Stimulated activated CD4-positive, alpha-beta T cell treated with anti-CD3 and anti-CD28 coated beads, Interleukin-1b, Interleukin-23, amount 100 ng/mL, for 24 hours (primary cell): Measurements from ENCODE around the gene OR2T35.
A peak's percentile ranks its signal among the peaks of the same experiment; 100 is the strongest.

Experiments used
- DNase-seq, 4 experiments: peaks; one replicate each; pipeline ENCODE4 v3.0.0-alpha.2; 2020; ENCODE audit warnings: low read depth in 4 of 4, low spot score in 1 of 4

OR2T35 gene

DNA sequence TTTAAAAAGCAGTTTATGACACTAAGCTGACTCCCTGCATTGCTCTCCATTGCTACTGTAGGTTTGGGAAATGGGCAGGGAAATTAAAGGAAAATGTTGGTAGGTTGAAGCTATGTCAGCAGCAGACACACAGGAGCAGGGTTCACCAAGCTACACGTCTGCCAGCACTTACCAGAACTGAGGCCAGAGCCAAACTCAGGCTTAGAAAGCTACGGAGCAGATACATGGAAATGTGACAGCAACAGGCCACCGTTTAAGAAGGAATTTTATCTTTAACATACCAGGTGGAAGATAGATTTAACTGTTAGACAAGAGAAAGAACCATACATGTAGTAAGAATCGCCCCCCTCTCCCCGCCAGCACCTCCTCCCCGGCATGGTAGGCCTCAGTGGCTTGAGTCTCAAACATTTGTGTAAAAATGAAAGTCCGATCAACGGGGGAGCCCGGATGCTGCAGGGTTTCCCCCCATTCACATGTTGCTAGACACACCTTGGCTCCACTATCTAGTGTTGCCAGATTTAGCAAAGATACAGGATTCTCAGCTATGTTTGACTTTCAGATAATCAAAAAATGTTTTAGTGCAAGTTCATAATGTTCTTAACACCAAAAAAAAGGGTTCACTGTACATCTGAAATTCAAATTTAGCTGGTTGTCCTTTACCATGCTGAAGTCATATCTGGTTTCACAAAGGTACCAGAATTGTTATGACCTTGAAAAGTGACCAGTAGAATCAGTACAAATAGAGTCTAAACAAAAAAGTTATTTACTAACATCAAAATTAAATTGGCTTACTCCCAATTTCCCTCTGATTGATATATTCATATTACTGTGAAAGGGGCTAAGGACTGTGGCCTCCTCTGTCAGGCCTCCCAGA lies 16.9 kb downstream of the OR2T35 start:
- no peak for DNase-seq

DNA sequence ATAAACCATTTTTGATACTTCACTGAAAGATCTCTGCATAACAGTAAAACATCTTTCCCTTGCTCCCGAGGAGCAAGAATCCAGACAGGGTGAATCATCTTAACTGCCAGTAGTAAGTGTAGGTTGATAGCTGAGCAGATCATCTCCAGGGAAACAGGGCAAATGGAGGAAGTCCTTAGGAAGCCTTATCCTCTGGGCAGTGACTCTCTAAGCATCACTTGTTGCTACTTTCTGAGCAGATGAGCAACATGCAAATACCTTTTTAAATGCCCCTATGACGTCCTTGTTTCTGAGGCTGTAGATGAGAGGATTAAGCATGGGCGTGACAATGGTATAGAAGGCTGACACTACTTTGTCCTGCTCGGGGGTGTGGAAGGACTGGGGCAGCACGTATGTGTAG lies 19.1 kb downstream of the OR2T35 start:
- DNase-seq: no peak

DNA sequence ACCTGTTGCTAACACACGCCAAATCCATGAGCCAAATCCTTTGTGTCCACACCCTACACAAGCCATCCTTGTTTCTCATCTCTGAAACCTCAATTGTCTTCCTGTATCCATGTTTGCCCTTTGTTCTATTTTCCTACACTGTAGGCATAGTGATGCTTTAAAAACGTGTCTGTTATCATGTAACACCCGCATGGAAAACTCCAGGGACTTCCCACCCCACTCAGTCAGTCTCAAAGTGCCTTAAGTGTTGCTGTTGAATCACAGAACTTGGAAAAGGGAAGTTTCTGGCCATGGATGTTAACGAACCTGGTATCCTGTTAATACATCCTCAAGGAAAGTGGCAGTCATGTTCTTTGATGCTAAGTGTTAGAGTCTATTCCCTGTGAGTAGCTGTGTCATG lies 19.9 kb downstream of the OR2T35 start:
- no peak for DNase-seq

DNA sequence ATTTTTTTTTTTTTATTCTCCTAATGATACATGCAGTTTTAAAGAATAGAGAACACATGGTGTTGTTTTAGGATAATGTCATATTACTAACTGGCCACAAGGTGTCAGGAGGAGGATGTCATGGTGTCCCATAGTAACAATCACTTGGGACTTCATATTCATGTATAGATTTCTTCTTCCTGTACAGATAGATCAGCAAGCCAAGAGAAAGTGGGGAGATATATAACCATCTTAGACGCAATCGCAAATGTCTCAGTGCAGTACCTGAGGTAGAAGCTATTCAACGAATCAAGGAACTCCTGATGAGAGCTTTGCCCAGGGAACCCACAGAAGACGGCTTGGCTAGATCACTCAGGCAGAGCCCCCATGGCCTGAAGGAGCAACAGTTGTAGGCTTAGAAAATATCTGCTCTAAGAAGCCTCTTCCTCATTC lies 22.5 kb downstream of the OR2T35 start:
- DNase-seq: no peak

DNA sequence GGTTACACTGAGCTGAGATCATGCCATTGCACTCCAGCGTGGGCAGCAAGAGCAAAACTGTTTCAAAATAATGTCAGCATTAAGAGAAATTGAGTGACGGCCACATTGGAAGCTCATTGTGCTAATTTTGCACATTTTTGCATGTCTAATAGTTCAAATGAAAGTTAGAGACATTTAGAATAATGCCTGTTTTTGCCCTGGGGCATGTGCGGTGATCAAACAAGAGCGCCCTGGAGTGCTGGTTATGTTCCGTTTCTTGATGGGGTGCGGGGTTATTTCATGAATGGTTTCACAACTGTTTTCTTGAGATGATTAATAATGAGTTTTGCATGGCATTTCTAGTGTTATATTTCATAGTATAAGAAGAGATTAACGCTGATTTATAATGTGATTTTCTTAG lies 23.3 kb downstream of the OR2T35 start:
- DNase-seq: no peak

DNA sequence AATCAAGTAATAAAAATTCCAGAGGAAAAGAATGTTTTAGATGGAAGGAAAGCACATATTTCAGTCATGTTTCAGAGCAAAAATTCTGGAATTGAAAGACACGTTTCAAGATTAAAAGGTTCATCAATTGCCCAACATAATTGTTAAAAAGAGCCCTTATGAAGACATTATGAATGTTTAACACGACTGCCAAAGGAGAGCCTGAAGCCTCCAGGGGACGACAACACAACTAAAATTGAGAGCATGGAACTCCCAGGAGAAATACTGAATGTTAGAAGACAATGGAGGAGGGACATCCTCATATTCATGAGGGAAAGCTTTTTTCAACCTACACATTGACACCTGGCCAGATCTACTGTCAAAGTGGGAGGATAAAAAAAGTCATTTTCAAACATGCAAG lies 26.2 kb downstream of the OR2T35 start:
- DNase-seq: peak in 3 of 4 experiments; percentile 6 to 46 (median 25)

DNA sequence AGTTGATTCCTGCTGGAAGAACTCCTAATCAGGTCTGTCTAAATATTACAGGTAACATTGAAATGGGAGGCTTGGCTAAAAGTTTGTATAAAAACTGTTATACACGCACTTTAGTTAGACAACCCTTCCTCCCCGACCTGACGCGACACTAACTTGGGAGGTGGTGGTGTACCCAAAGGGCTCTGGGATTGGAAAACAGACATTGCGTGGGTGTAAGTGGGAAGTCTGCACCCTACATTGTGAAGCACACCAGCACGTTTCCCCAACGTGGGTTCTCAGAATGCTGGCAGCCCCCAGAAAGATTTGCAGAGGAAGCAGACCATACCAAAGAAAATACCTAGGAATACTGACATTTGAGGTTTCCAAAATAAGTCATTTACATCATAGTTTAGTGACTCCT lies 27.0 kb downstream of the OR2T35 start:
- no peak for DNase-seq

DNA sequence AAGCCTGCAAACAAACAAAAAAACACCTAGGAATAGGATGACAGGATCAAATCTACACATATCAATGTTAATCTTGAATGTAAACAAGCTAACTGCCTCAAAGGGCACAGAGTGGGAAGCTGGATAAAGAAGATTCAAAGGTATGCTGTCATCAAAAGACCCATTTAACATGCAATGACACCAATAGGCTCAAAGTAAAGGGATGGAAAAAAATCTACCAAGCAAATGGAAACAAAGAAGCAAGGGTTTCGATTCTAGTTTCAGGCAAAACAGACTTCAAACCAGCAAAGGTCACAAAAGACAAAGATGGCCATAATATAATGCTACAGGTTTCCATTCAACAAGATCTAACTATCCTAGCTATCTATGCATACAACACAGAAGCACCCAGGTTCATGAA lies 31.3 kb downstream of the OR2T35 start:
- no peak for DNase-seq

DNA sequence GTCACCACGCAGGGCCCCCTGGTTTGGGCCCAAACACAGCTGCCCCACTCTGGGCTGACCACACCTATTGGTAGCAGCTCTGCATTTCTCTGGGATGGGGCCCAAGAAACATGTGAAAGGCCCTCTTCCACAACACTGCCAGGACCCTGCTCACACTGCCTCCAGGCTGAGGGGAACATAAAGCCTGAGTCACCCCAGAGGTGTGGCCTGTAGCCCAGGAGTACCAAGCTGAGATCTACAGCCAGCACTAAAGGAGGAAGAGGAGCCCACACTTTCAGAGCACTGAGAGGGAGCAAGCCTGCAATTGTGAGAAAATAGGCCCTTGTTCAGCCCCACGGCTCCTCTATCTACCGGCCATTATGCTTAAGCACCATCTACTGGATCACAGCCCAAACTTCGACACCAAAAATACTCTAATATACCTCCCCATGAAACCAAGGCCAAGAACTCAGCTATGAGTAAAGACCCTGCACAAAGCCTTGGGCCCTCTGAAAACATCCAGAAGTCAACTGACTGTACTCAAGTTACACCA lies 33.1 kb downstream of the OR2T35 start:
- no peak for DNase-seq

DNA sequence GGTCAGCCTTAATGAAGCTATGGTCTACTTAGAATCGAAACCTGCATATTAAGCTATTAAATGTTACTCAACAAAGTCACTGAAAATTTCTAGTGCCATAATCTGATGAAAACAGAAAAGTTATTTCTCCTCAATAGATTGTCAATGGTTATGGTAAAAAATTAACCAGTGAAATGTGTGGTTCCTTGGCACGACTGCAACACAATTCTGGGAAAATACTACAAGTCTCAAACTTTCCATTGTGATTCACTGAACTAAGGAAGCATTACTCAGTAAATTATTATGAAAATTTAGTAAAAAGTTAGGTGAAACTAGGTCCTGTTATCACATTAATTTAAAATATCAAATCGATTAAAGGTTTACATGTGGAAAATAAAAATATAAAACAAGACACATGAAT lies 34.8 kb downstream of the OR2T35 start:
- no peak for DNase-seq

DNA sequence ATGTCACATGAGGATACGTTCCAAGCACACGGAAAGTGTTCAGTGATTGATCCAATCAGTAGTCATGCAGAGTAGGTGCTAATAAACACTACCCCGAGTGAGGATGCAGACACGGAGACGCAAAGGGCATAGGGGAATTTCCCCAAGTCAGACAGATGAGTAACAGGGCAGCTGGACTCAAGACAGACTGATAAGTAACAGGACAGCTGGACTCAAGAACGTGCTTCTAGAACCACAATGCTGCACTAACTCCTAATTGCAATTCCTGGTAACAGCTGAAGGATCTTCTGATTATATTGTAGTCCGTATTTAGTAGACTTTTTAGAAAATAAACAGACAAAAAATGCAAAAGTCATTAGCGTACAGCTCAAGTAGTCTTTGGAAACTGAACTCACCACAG lies 45.7 kb downstream of the OR2T35 start:
- DNase-seq: no peak

DNA sequence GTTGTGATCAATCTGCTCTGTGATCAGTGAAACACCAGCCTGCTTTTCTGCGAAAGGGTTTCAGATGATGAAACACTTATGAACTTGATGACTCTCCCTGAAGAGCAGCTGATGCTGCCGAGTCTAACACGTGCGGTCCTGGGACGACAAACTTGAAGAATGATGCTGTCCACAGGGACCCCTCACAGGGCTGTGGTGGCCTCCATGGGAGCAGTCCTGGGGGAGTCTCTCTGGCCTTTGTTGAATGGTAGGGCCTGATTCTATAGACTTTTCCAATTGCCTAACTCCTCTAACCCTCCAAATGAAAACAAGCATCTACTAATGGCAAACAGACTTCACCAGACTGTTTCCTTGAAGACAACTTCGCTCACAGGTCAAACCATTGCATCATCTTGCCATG lies 47.5 kb downstream of the OR2T35 start, which contains the start of gene OR2T10:
Gene OR2T10 (minus strand): TSS at position 112 of the 400 bp plus-strand sequence. CDS start 3,932 bp downstream, outside the sequence.
- DNase-seq: no peak

DNA sequence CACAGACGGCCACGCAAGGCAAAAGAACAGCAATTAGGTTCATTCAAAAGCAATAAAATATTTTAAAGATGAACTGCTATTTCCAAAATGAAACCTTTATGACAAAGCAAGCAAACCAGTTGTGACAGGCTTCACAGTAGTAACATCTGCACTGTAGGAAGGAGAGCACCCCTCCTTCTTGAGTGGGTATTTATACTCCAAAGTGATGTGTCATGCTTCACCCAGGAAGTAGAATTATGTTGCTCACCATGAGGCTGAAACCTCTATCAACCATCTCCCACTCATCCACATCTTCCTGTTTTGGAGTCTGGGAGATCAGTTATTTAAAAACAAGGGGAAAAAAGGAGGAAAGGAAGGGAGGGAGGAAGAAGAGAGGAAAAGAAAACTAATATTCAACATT lies 48.5 kb downstream of the OR2T35 start:
- no peak for DNase-seq

DNA sequence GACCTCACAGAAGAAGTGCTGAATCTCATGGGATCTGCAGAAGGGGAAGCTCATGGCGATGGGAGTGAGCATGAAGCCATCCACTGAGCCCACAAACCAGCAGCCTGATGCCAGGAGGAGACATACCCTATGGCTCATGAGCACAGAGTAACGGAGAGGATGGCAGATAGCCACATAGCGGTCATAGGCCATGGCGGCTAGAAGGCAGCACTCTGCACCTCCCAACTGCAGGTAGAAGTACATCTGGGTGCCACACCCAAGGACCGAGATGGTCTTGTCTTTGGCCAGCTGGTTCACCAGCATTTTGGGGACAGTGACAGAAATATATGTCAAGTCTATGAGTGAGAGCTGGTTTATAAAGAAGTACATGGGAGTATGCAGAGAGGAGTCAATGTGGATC lies 51.9 kb downstream of the OR2T35 start:
- DNase-seq: no peak

DNA sequence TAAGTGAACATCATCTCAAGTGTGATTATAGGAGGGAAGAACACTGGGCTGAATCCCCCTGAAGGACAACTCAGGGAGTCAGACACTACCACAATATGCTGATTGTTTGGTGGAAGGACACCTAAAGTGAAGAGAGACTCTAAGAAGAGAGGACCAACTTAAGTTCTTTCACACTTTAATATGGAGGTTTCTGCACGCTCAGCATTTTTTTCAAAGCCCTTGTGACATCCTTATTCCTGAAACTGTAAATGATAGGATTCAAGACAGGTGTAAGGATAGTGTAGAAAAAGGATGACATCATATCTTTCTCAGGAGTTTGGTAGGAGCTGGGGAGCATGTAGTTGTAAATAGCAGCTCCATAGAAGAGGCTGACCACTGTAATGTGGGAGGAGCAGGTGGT lies 52.4 kb downstream of the OR2T35 start:
- DNase-seq: no peak

DNA sequence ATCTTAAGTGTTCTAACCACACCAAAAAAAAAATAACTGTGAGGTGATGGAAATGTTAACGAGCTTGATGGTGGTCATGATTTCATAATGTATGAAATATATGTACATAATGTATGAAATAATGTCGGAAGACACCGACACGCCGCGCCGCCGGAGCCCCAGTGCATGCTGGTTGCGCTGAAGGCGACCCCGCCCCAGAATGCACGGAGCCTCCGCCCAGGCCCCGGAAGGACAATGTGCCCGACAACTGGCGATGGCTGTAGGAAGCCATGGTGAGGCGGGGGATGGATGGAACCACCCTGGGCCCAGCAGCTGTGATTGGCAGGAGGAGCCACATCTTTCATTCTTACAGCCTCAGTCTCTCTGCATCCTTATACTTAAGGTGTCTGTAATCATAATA lies 55.0 kb downstream of the OR2T35 start:
- DNase-seq: no peak

DNA sequence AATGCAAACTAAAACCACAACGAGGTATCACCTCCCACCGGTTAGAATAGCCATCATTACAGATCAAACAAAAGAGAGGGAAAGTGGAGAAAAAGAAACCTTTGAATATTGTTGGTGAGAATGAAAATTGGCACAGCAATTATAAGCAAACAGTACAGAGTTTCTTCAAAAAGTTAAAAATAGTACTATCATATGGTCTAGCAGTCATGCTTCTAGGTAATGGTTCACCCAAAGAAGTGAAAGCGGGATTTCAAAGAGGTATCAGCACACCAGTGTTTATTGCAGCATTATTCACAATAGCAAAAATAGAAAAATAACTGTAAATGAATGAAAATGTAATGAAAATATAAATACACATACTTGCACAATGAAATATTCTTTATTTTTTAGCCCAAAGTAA lies 55.7 kb downstream of the OR2T35 start:
- DNase-seq: no peak
